GM12891 (cell line): ENCODE results near the gene DBX1.

Source experiments
- PAX5 ChIP-seq: IDR thresholded peaks from 2 replicates; pipeline ENCODE4 v1.6.1; 2011; ENCODE audit warnings: low read length, moderate library complexity, mild to moderate bottlenecking; ENCODE audit not compliant: insufficient read depth, severe bottlenecking
- POLR2A ChIP-seq: IDR thresholded peaks from 2 replicates; pipeline ENCODE4 v1.6.1; 2011; ENCODE audit warnings: low read depth, low read length, control low read depth
- POLR2AphosphoS5 ChIP-seq: IDR thresholded peaks from 2 replicates; pipeline ENCODE4 v1.6.1; 2011; ENCODE audit warnings: low read depth, low read length, control low read depth
- POU2F2 ChIP-seq: IDR thresholded peaks from 2 replicates; pipeline ENCODE4 v1.6.1; 2011; ENCODE audit warnings: low read depth, mild to moderate bottlenecking, control low read depth, low read length, moderate library complexity
- SPI1 ChIP-seq: IDR thresholded peaks from 2 replicates; pipeline ENCODE4 v1.6.1; 2011; ENCODE audit warnings: low read depth, low read length, control low read depth
- TAF1 ChIP-seq: IDR thresholded peaks from 2 replicates; pipeline ENCODE4 v1.6.1; 2011; ENCODE audit warnings: low read depth, low read length, control low read depth

DNA sequence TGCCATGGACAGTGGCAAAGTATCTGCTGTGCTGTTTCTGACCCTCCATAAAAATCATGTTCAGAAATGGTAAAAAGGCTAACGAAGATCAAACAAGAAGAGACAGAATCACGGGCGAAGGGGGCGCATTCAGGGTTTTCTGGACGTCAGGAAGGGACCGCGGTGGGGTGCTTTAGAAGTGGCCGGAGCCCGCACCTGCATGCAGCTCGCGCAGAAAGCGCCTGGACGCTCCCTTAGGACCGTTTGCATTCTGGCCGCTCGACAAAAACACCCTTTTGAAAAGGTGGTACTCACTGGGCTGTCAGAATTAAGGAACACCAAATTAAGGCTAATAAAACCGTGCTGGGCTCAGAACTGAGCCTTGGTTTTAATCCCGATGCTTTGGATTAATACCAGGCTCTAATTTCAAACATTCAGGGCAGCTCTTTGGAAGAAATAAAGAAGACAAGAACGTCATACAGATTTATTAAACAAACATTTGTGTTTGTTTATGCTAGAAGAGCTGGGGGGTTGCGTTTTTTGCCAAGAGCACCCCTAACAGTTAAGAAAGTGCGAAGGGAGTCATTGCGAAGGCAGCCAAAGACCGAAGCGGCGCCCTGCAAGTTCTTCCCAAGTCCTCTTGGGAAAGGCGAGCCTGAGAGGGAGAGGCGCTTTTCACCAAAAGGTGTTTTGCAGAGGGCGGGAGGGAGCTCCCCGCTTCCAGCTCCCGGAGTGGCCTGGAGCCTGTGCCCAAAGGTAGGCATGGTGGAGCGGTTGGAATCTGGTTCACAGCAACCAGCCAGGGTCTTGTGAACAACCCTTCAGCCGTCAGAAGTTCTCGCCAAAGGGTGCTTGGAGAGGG, 47.7 kb upstream of the DBX1 start:
- TF ChIP-seq POLR2A = no peak
- no peak for TF ChIP-seq SPI1
- no peak for TF ChIP-seq POLR2AphosphoS5
- no peak for TF ChIP-seq TAF1
- TF ChIP-seq POU2F2 = no peak
- no peak for TF ChIP-seq PAX5
